Adipocyte (in vitro differentiated cells): ENCODE measurements around the gene CXCL16.

ENCODE experiments used
- DNase-seq: peaks from one replicate; pipeline ENCODE4 v3.0.0-alpha.2; 2015; ENCODE audit warnings: low read depth
- H3K27me3 ChIP-seq: replicated peaks from 2 replicates; pipeline ENCODE4 v1.7.0; 2013; ENCODE audit warnings: mild to moderate bottlenecking, low read length, moderate library complexity; ENCODE audit not compliant: control insufficient read depth, insufficient read depth
- H3K36me3 ChIP-seq: 2 replicates; pipeline ENCODE4 v1.7.0; 2013; ENCODE audit warnings: low read length, mild to moderate bottlenecking, moderate library complexity; ENCODE audit not compliant: control insufficient read depth, insufficient read depth, severe bottlenecking
- H3K4me1 ChIP-seq: 2 replicates; pipeline ENCODE4 v1.7.0; 2013; ENCODE audit warnings: mild to moderate bottlenecking, low read length, moderate library complexity; ENCODE audit not compliant: control insufficient read depth, insufficient read depth
- H3K4me3 ChIP-seq: 2 replicates; pipeline ENCODE4 v1.7.0; 2013; ENCODE audit warnings: mild to moderate bottlenecking, low read length, moderate library complexity
- H3K9ac ChIP-seq: 2 replicates; pipeline ENCODE4 v1.7.0; 2013; ENCODE audit warnings: mild to moderate bottlenecking, low read length, moderate library complexity
- H3K9me3 ChIP-seq: 2 replicates; pipeline ENCODE4 v1.7.0; 2013; ENCODE audit warnings: mild to moderate bottlenecking, low read length, moderate library complexity; ENCODE audit not compliant: control insufficient read depth

Gene CXCL16

DNA sequence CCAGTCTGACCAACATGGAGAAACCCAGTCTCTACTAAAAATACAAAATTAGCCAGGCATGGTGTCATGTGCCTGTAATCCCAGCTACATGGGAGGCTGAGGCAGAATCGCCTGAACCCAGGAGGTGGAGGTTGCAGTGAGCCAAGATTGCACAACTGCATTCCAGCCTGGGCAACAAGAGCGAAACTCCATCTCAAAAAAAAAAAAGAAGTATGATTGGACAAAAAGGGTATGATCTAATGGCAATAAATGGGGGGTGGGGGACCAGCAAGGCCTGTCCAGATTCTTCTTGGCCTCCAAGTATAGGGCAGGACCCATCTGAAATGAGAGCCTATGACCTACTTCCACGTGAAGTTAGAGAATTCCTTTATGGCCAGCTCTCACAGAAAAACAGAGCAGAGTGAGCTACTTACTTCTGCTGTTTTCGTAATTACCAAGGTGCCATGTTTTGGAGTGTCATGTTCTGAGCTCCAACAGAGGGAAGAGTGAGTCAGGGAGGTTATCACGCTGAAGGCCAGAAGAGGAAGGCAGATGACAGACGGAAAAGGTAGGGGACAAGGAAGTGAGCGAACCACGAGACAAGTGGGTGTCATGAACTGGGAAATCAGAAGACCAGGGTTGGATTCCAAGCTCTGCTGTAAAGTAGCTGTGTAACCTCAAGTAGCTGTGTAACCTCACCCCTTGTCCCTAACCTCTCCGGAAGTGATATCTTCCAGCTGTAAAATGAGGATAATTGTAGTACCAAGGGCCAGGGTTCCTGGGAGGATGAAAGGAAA is 3.7 kb downstream of the CXCL16 start:
- Histone ChIP-seq H3K4me3 (no peak overlapping the region), H3K27me3 (peaks cover 19% of the 10 kb centered on the region), H3K4me1 (peaks cover 13% of the 10 kb centered on the region), H3K9me3 (no peaks in the 10 kb centered on the region), H3K36me3 (no peaks in the 10 kb centered on the region), H3K9ac (no peak overlapping the region)
- no peak for DNase-seq

DNA sequence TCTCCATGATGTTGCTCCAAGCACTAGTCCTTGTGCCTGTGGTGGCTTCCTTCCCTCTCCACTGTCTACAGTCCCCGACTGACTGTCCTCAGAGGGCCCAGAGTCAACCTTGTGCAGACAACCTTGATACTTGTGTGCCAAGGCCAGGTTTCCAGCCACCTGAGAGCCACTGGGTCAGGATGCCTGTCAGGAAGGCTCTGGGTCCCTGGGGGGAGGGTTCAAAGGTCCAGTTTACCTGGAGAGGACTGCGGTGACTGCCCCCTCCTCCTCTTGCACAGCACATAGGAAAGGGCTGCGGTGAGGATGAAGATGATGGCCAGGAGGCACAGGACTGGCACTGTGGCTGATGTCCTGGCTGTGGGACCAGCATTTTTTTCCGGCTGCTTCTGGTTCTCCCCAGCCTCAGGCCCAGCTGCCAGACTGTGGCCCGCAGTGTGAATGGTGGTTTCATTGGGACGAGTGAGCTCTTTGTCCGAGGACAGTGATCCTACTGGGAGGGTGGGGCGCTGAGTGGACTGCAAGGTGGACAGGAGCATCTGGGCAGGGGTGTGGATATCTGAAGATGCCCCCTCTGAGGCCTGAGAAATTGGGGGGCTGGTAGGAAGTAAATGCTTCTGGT is 4.8 kb downstream of the CXCL16 start:
- Histone ChIP-seq H3K9ac (no peak overlapping the region), H3K4me1 (peaks cover 13% of the 10 kb centered on the region), H3K4me3 (no peak overlapping the region), H3K27me3 (peaks cover 12% of the 10 kb centered on the region), H3K36me3 (no peaks in the 10 kb centered on the region), H3K9me3 (no peaks in the 10 kb centered on the region)
- no peak for DNase-seq

DNA sequence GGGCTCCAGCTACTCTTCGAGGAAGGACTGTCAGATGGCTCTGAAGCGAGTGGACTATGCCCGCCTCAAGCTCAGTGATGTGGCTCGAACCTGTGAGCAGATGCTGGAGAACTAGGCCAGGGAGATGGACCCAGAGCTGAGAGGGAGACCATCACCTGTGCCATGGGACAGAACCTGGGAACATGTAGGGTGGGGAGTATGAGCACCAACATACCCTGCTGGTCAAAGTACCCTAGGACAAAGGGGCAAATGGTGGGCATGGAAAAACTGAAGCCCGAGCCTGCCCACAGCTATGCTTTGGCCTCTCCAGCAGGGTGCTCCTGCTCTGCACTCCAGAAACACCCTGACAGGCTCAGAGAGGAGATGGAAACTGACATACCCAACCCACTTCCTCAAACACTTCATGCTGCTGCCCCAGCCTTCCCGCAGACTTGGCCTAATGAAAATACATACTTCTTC is 6.6 kb downstream of the CXCL16 start:
- H3K4me1 ChIP-seq, result peaks cover 10% of the 10 kb centered on the region
- H3K27me3 ChIP-seq, result peaks cover 2% of the 10 kb centered on the region
- no peak overlapping the region for H3K4me3 ChIP-seq
- H3K9ac ChIP-seq, result no peak overlapping the region
- DNase-seq, result no peak
- H3K36me3 ChIP-seq, result no peaks in the 10 kb centered on the region
- no peaks in the 10 kb centered on the region for H3K9me3 ChIP-seq

- Histone ChIP-seq H3K9ac (no peak overlapping the region), H3K27me3 (no peaks in the 10 kb centered on the region)
Observed at GRCh38 chr17:4728124-4728523, 11.6 kb downstream of the CXCL16 start.

GRCh38 chr17:4725646-4726310 is 13.9 kb downstream of the CXCL16 start:
- Histone ChIP-seq H3K36me3 (no peaks in the 10 kb centered on the region), H3K27me3 (no peaks in the 10 kb centered on the region), H3K9me3 (no peaks in the 10 kb centered on the region), H3K9ac (no peak overlapping the region), H3K4me1 (peaks cover 8% of the 10 kb centered on the region), H3K4me3 (no peak overlapping the region)
- DNase-seq, result no peak

More at GRCh38 chr17:4728124-4728523, 11.6 kb downstream of the CXCL16 start:
- Histone ChIP-seq H3K9me3 (no peaks in the 10 kb centered on the region), H3K36me3 (no peaks in the 10 kb centered on the region), H3K4me1 (peaks cover 12% of the 10 kb centered on the region), H3K4me3 (no peak overlapping the region)
- no peak for DNase-seq

DNA sequence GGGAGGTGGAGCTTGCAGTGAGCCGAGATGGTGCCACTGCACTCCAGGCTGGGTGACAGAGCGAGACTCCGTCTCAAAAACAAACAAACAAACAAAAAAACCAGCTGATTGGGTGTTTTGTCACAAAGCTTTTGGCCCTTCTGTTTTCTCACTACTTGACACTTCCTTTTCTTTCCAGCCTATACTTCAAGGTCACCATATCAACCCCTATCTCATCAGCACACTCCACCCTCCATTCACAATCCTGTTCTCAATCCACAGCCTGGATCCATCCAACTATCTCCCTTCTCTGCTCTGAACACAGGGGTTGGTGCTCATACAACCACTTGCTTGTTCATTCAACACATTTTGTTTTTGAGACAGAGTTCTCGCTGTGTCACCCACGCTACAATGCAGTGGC is 15.1 kb downstream of the CXCL16 start:
- Histone ChIP-seq H3K4me1 (peaks cover 8% of the 10 kb centered on the region), H3K36me3 (no peaks in the 10 kb centered on the region), H3K4me3 (no peak overlapping the region), H3K27me3 (no peaks in the 10 kb centered on the region), H3K9ac (no peak overlapping the region), H3K9me3 (no peaks in the 10 kb centered on the region)
- no peak for DNase-seq

- DNase-seq, result no peak
- Histone ChIP-seq H3K9me3 (no peaks in the 10 kb centered on the region), H3K27me3 (no peaks in the 10 kb centered on the region), H3K4me1 (peaks cover 1% of the 10 kb centered on the region), H3K4me3 (no peak overlapping the region), H3K9ac (no peak overlapping the region), H3K36me3 (no peaks in the 10 kb centered on the region)
Observed at GRCh38 chr17:4722678-4723240, 17.0 kb downstream of the CXCL16 start.

DNA sequence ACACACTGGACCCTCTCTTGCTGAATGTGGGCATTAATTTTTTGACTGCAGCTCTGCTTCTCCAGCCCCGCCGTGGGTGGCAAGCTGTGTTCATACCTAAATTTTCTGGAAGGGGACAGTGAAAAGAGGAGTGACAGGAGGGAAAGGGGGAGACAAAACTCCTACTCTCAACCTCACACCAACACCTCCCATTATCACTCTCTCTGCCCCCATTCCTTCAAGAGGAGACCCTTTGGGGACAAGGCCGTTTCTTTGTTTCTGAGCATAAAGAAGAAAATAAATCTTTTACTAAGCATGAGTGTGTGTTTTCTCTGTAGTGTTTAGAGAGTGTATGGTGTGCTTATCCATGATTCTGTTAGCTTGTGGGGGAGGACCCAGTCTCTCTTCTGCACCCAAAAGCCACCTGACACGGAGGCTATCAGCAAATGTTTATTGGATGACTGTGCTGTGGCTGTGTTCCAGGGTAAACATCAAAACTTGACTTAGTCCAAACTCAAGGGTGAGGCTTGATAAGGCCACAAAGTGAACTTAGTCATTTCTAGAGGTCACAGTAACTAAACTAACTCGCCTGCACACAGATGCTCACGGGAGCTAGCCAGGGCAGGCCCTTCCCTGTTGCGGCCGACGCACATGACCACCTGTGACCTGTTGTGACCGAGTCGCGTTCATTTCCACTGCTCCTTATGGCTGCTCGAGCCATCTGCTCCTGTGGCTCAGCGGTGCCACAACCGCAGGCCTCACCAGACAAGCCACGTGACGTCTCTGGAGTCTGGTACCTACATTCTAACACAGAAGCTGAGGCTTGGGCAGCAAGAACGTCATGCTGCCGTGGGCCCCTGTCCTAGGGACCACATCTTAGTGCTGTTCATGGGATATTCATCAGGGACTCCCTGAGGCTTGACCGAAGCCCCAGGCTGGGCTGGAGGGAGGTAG is 18.3 kb downstream of the CXCL16 start:
- Histone ChIP-seq H3K4me1 (no peaks in the 10 kb centered on the region), H3K9ac (no peak overlapping the region), H3K27me3 (no peaks in the 10 kb centered on the region), H3K9me3 (no peaks in the 10 kb centered on the region), H3K36me3 (no peaks in the 10 kb centered on the region), H3K4me3 (no peak overlapping the region)
- no peak for DNase-seq

- Histone ChIP-seq H3K9me3 (no peaks in the 10 kb centered on the region), H3K36me3 (no peaks in the 10 kb centered on the region), H3K27me3 (no peaks in the 10 kb centered on the region), H3K4me3 (no peak overlapping the region), H3K9ac (no peak overlapping the region), H3K4me1 (no peaks in the 10 kb centered on the region)
- DNase-seq, result no peak
Observed at GRCh38 chr17:4720787-4721186, 18.9 kb downstream of the CXCL16 start.

DNA sequence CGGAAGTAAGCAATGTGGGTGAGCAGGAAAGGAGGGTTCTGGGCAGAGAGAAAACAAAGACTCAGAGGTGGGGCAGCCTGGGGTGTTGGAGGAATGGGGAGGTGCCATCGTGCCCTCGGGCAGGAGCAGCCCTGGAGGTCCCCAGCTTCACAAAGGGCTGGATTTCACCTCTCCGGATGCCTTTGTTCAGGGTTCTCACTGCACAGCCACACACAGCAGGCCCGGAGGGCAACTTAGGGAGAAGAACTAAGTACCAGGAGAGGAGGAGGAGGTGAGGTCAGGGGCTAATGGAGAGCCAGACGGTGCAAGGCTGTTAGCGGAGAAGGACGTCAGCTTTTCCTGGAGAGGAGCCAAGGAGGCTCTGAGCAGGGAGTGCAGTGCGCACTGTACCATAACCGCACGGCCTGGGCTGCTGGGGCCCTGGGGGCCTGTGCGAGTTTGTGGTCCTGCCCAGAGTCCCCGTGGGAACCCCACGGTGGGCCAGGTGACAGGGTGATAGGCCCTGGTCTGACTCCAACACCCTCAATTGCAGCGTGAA is 20.0 kb downstream of the CXCL16 start:
- no peak for DNase-seq

More for the DNA sequence above, 20.0 kb downstream of the CXCL16 start:
- Histone ChIP-seq H3K9ac (no peak overlapping the region), H3K4me1 (no peaks in the 10 kb centered on the region), H3K9me3 (no peaks in the 10 kb centered on the region), H3K27me3 (no peaks in the 10 kb centered on the region), H3K4me3 (no peak overlapping the region), H3K36me3 (no peaks in the 10 kb centered on the region)
